Activated CD4-positive, alpha-beta T cell treated with anti-CD3 and anti-CD28 coated beads for 36 hours (primary cell): ENCODE data around the gene CTCF. TPM values are rescaled to one million over a fixed set of nuclear protein-coding genes. Genes with fewer than 3 reads are reported as not detected.

ENCODE experiments used
- ATAC-seq: fragments of 200-7000 bp; cut with Tn5 transposase; one replicate; pipeline ENCODE4 v1.10.0; 2021; ENCODE audit warnings: mild to moderate bottlenecking, moderate library complexity
- CTCF ChIA-PET: fragments of 350-600 bp; sonication (Branson Sonifier 250); formaldehyde crosslinking; loops from one replicate; lab custom pipeline; 2021; ENCODE audit warnings: antibody characterized with exemption; lab: Charles Lee
- POLR2A ChIA-PET: fragments of 350-600 bp; sonication (Branson Sonifier 250); formaldehyde crosslinking; loops from one replicate; lab custom pipeline; 2021; ENCODE audit warnings: antibody characterized with exemption, inconsistent platforms; lab: Charles Lee
- DNase-seq: peaks from one replicate; pipeline ENCODE4 v3.0.0-alpha.2; 2020
- H3K27ac Mint-ChIP-seq: one replicate; pipeline ENCODE4 v1.8.0; 2021; ENCODE audit warnings: mixed read lengths
- H3K27me3 Mint-ChIP-seq: one replicate; pipeline ENCODE4 v1.8.0; 2021; ENCODE audit warnings: mixed read lengths
- H3K36me3 Mint-ChIP-seq: one replicate; pipeline ENCODE4 v1.8.0; 2021; ENCODE audit warnings: low read depth, mixed read lengths
- H3K4me1 Mint-ChIP-seq: one replicate; pipeline ENCODE4 v1.8.0; 2021; ENCODE audit warnings: mixed read lengths
- H3K4me3 Mint-ChIP-seq: one replicate; pipeline ENCODE4 v1.8.0; 2021; ENCODE audit warnings: mild to moderate bottlenecking, moderate library complexity, mixed read lengths
- H3K9me3 Mint-ChIP-seq: one replicate; pipeline ENCODE4 v1.8.0; 2021; ENCODE audit warnings: low read depth, mixed read lengths
- intact Hi-C, 2 experiments: fragments of 100-400 bp; cut with DNase I in 1 of 2; cut with micrococcal nuclease in 1 of 2; formaldehyde crosslinking; loops; one replicate each; pipeline versions ENCODE4 v1.14.2 to v1.15.1; 2022 to 2024; cut with DNase I, micrococcal nuclease
- total RNA-seq, 2 experiments: library from RNA; stranded (reverse); gene quantifications; one replicate each; pipeline ENCODE4 v1.2.3, GENCODE V29; 2021

Gene CTCF
- total RNA-seq, 2 experiments from 2014 or later: 51.0 to 66.4 TPM

DNA sequence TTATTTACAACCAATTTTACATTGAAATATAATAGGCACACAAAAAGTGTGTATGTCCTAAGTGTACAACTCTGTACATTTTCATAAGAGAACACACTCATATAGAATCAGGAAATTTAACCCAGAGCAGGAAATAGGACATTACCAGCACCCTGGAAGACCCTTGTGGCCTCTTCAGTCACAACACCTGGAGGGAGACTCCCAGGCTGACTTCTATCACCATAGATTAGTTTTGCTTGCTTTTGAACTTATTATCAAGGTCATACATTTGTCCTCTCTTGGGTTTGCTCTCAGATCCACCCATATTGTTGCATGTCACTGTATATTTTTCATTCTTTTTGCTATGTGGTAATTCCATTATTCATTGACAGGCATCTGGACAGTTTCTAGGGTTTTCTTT, 27.9 kb upstream of the CTCF start:
- H3K4me1 Mint-ChIP-seq: peaks cover 19% of the 10 kb centered on the region
- intact Hi-C loops: no loop called here
- no peak overlapping the region for H3K27ac Mint-ChIP-seq
- ATAC-seq (no peak), DNase-seq (no peak)
- H3K9me3 Mint-ChIP-seq: no peaks in the 10 kb centered on the region
- H3K27me3 Mint-ChIP-seq: peaks cover 20% of the 10 kb centered on the region
- H3K36me3 Mint-ChIP-seq: peaks cover 4% of the 10 kb centered on the region
- ChIA-PET POLR2A (no interaction called here), CTCF (interaction anchor here (0.7 to 4.3 kb wide), 6 partner anchors 11 to 727 kb away, joined by 3 to 29 read pairs (median 4); no protein-coding TSS in a partner anchor)
- no peak overlapping the region for H3K4me3 Mint-ChIP-seq

GRCh38 chr16:67535201-67535600, 27.1 kb upstream of the CTCF start:
- peaks cover 16% of the 10 kb centered on the region for H3K27me3 Mint-ChIP-seq
- H3K27ac Mint-ChIP-seq: no peak overlapping the region
- H3K36me3 Mint-ChIP-seq: peaks cover 4% of the 10 kb centered on the region
- H3K9me3 Mint-ChIP-seq: no peaks in the 10 kb centered on the region
- CTCF ChIA-PET: interaction anchor here (0.7 to 4.3 kb wide), 5 partner anchors 11 to 726 kb away, joined by 3 to 35 read pairs (median 5); no protein-coding TSS in a partner anchor
- intact Hi-C loops: no loop called here
- DNase-seq: no peak
- ATAC-seq: no peak
- POLR2A ChIA-PET: no interaction called here
- peaks cover 15% of the 10 kb centered on the region for H3K4me1 Mint-ChIP-seq
- no peak overlapping the region for H3K4me3 Mint-ChIP-seq

- Mint-ChIP-seq H3K27me3 (peaks cover 6% of the 10 kb centered on the region), H3K9me3 (no peaks in the 10 kb centered on the region), H3K27ac (peak overlapping the region; percentile 58), H3K36me3 (peaks cover 6% of the 10 kb centered on the region), H3K4me3 (peak overlapping the region; percentile 73), H3K4me1 (peaks cover 15% of the 10 kb centered on the region)
- CTCF ChIA-PET: interaction anchor here (0.5 to 3.4 kb wide), 12 partner anchors 10 to 153 kb away, joined by 3 to 35 read pairs (median 4); partner anchors contain the start of genes ACD, ATP6V0D1, CARMIL2 and PARD6A
- POLR2A ChIA-PET: interaction anchor here (0.6 to 1.0 kb wide), 2 partner anchors 123 to 179 kb away, joined by 3 read pairs; partner anchors contain the start of gene ACD
- ATAC-seq: peak; percentile 62
- DNase-seq: peak; percentile 74
- intact Hi-C loops: loop anchor here (1.0 to 2.0 kb wide), 3 partner anchors 16 to 123 kb away; partner anchors contain the start of genes ACD (in 1 of the 2) and PARD6A (in 1 of the 2)
Observed at GRCh38 chr16:67537270-67537635, 25.1 kb upstream of the CTCF start.

- Mint-ChIP-seq H3K27me3 (peaks cover 6% of the 10 kb centered on the region), H3K27ac (peak overlapping the region; percentile 45), H3K4me3 (peak overlapping the region; percentile 73), H3K4me1 (peaks cover 21% of the 10 kb centered on the region), H3K36me3 (peaks cover 10% of the 10 kb centered on the region), H3K9me3 (no peaks in the 10 kb centered on the region)
- POLR2A ChIA-PET: interaction anchor here (0.6 to 0.7 kb wide), 2 partner anchors 178 to 310 kb away, joined by 3 read pairs; no protein-coding TSS in a partner anchor
- ATAC-seq (peak; percentile 37), DNase-seq (peak; percentile 74)
- CTCF ChIA-PET: interaction anchor here (0.5 to 3.4 kb wide), 12 partner anchors 9 to 125 kb away, joined by 3 to 35 read pairs (median 4); partner anchors contain the start of genes ACD, ATP6V0D1, CARMIL2 and PARD6A
- intact Hi-C loops: loop anchor here (1.0 to 2.0 kb wide), 3 partner anchors 17 to 122 kb away; partner anchors contain the start of genes ACD (in 1 of the 2) and PARD6A (in 1 of the 2)
Observed at GRCh38 chr16:67537636-67538591, 24.4 kb upstream of the CTCF start.

GRCh38 chr16:67538666-67539101, 23.6 kb upstream of the CTCF start:
- ChIA-PET POLR2A (interaction anchor here (0.6 kb wide), 1 partner anchor 23 kb away, joined by 3 read pairs; the partner anchor contains the start of gene CTCF), CTCF (interaction anchor here (0.6 to 3.4 kb wide), 4 partner anchors 8 to 62 kb away, joined by 3 to 29 read pairs (median 4); no protein-coding TSS in a partner anchor)
- Mint-ChIP-seq H3K4me3 (peak overlapping the region; percentile 60), H3K27ac (no peak overlapping the region), H3K4me1 (peaks cover 21% of the 10 kb centered on the region), H3K9me3 (no peaks in the 10 kb centered on the region), H3K36me3 (peaks cover 10% of the 10 kb centered on the region), H3K27me3 (peaks cover 6% of the 10 kb centered on the region)
- intact Hi-C loops: no loop called here
- ATAC-seq: no peak
- DNase-seq: no peak

DNA sequence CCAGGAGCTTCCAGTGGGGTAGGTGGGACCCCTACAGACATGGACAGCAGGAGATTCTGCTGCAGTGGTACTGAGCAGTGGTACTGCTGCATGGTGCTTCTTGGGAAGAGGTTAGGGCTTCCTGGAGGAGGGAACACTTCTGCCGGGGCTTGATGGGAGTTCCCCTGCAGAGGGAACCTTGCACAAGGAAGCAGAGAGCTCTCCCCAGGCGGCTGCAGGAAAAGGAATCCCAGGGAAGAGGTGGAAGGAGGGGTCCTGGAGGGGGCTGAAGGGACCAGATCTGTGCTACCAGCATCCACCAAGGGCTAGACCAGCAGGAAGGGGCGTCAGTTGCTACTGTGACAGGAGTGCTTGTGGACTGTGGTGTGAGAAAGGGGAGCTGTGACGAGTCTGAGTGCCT, 23.1 kb upstream of the CTCF start:
- peak overlapping the region; percentile 60 for H3K4me3 Mint-ChIP-seq
- intact Hi-C loops: no loop called here
- H3K27me3 Mint-ChIP-seq: peaks cover 6% of the 10 kb centered on the region
- CTCF ChIA-PET: interaction anchor here (0.7 to 3.4 kb wide), 4 partner anchors 8 to 27 kb away, joined by 3 to 29 read pairs (median 4); no protein-coding TSS in a partner anchor
- no peak for ATAC-seq
- peaks cover 10% of the 10 kb centered on the region for H3K36me3 Mint-ChIP-seq
- POLR2A ChIA-PET: interaction anchor here (0.6 kb wide), 1 partner anchor 23 kb away, joined by 3 read pairs; the partner anchor contains the start of gene CTCF
- DNase-seq: no peak
- peak overlapping the region; percentile 19 for H3K27ac Mint-ChIP-seq
- no peaks in the 10 kb centered on the region for H3K9me3 Mint-ChIP-seq
- H3K4me1 Mint-ChIP-seq: peaks cover 21% of the 10 kb centered on the region

GRCh38 chr16:67539691-67540635, 22.4 kb upstream of the CTCF start:
- Mint-ChIP-seq H3K4me3 (no peak overlapping the region), H3K27ac (no peak overlapping the region), H3K4me1 (peaks cover 21% of the 10 kb centered on the region), H3K27me3 (peaks cover 6% of the 10 kb centered on the region), H3K9me3 (no peaks in the 10 kb centered on the region), H3K36me3 (peaks cover 10% of the 10 kb centered on the region)
- ChIA-PET POLR2A (interaction anchor here (0.8 kb wide), 1 partner anchor 19 kb away, joined by 3 read pairs; no protein-coding TSS in a partner anchor), CTCF (interaction anchor here (0.8 to 2.8 kb wide), 5 partner anchors 10 to 27 kb away, joined by 3 to 15 read pairs (median 4); no protein-coding TSS in a partner anchor)
- no peak for DNase-seq
- intact Hi-C loops: no loop called here
- no peak for ATAC-seq

- Mint-ChIP-seq H3K4me1 (peaks cover 21% of the 10 kb centered on the region), H3K27ac (no peak overlapping the region), H3K36me3 (peaks cover 10% of the 10 kb centered on the region), H3K4me3 (no peak overlapping the region), H3K9me3 (no peaks in the 10 kb centered on the region), H3K27me3 (peaks cover 3% of the 10 kb centered on the region)
- CTCF ChIA-PET: interaction anchor here (0.9 to 2.8 kb wide), 4 partner anchors 11 to 26 kb away, joined by 3 to 15 read pairs (median 4); no protein-coding TSS in a partner anchor
- no peak for ATAC-seq
- POLR2A ChIA-PET: interaction anchor here (0.8 to 1.3 kb wide), 2 partner anchors 19 to 21 kb away, joined by 3 to 6 read pairs; no protein-coding TSS in a partner anchor
- DNase-seq: no peak
- intact Hi-C loops: no loop called here
Observed at GRCh38 chr16:67540756-67541155, 21.6 kb upstream of the CTCF start.

DNA sequence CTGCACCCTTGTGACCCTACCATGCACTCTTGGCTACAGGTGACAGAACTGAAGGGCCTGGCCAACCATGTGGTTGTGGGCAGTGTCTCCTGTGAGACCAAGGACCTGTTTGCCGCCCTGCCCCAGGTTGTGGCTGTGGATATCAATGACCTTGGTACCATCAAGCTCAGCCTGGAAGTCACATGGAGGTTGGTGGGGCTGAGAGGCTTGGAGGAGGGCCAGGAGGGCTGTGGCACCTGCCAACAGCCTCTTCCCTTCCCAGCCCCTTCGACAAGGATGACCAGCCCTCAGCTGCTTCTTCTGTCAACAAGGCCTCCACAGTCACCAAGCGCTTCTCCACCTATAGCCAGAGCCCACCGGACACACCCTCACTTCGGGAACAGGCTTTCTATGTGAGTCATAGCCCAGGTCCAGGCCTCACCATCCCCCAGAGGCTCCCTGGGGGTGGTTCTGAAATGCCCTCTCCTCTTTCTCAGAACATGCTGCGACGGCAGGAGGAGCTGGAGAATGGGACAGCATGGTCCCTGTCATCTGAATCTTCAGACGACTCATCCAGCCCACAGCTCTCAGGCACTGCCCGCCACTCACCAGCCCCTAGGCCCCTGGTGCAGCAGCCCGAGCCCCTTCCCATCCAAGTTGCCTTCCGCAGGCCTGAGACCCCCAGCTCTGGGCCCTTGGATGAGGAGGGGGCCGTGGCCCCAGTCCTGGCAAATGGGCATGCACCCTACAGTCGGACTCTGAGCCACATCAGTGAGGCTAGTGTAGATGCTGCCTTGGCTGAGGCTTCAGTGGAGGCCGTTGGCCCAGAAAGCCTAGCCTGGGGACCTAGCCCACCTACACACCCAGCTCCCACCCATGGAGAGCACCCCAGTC, 20.7 kb upstream of the CTCF start:
- CTCF ChIA-PET: interaction anchor here (0.6 to 2.8 kb wide), 4 partner anchors 12 to 21 kb away, joined by 3 to 15 read pairs (median 4); partner anchors contain the start of gene CTCF
- Mint-ChIP-seq H3K36me3 (peaks cover 10% of the 10 kb centered on the region), H3K27ac (no peak overlapping the region), H3K4me1 (peaks cover 21% of the 10 kb centered on the region), H3K4me3 (no peak overlapping the region), H3K9me3 (no peaks in the 10 kb centered on the region), H3K27me3 (peaks cover 1% of the 10 kb centered on the region)
- POLR2A ChIA-PET: interaction anchor here (1.3 kb wide), 1 partner anchor 20 kb away, joined by 6 read pairs; no protein-coding TSS in a partner anchor
- intact Hi-C loops: no loop called here
- no peak for DNase-seq
- ATAC-seq: no peak
